ENCODE data around the gene BRF1.
"Not testable (repeated sequence)": the region's sequence is repeated elsewhere in the genome, so short reads cannot be mapped to it uniquely, and the experiment has no call there.

BRF1 gene

GRCh38 chr14:105315211-105315721 is 14.5 kb upstream of the BRF1 start:
- peak; percentile 25 for DNase-seq

- DNase-seq: peak; percentile 79
Measured at GRCh38 chr14:105314287-105315200, 13.7 kb upstream of the BRF1 start, which contains the start of gene PACS2. PACS2 (plus strand) TSS chr14:105314748; CDS start chr14:105314919, 171 bp downstream.

GRCh38 chr14:105313381-105314286 is 12.8 kb upstream of the BRF1 start:
- no peak for DNase-seq

- no peak for DNase-seq
Measured at GRCh38 chr14:105312973-105313372, 12.2 kb upstream of the BRF1 start.

GRCh38 chr14:105311838-105312237 is 11.0 kb upstream of the BRF1 start:
- DNase-seq: no peak

GRCh38 chr14:105309371-105309770 is 8.6 kb upstream of the BRF1 start:
- DNase-seq: no peak

GRCh38 chr14:105307052-105307727 is 6.4 kb upstream of the BRF1 start:
- no peak for DNase-seq

- DNase-seq: no peak
Measured at GRCh38 chr14:105305791-105306190, 5.0 kb upstream of the BRF1 start.

GRCh38 chr14:105305345-105305744 is 4.5 kb upstream of the BRF1 start:
- DNase-seq: no peak

- DNase-seq: no peak
Measured at GRCh38 chr14:105304565-105304964, 3.8 kb upstream of the BRF1 start.

GRCh38 chr14:105303949-105304348 is 3.1 kb upstream of the BRF1 start:
- no peak for DNase-seq

GRCh38 chr14:105301915-105302249 is 1.1 kb upstream of the BRF1 start:
- not testable (repeated sequence) for DNase-seq

- DNase-seq: peak; percentile 95
Measured at GRCh38 chr14:105301103-105301914, 508 bp upstream of the BRF1 start.

GRCh38 chr14:105299654-105300541 is 903 bp downstream of the BRF1 start:
- DNase-seq: no peak

GRCh38 chr14:105297311-105297710 is 3.5 kb downstream of the BRF1 start:
- not testable (repeated sequence) for DNase-seq

GRCh38 chr14:105294142-105294597 is 6.6 kb downstream of the BRF1 start:
- peak; percentile 76 for DNase-seq

- DNase-seq: no peak
Measured at GRCh38 chr14:105292826-105293711, 7.7 kb downstream of the BRF1 start.

GRCh38 chr14:105290621-105291346 is 10.0 kb downstream of the BRF1 start:
- no peak for DNase-seq

- not testable (repeated sequence) for DNase-seq
Measured at GRCh38 chr14:105288936-105289335, 11.9 kb downstream of the BRF1 start.
